Neutrophil (primary cell): ENCODE data around the gene CCDC88C.
A peak's percentile ranks its signal among the peaks of the same experiment; 100 is the strongest.

Source experiments
- H3K27ac ChIP-seq: fragments of 200-600 bp; sonication (generic); 2 replicates; pipeline ENCODE4 v1.5.1; 2016; ENCODE audit warnings: mild to moderate bottlenecking, moderate library complexity
- H3K27me3 ChIP-seq: fragments of 200-600 bp; sonication (generic); 2 replicates; pipeline ENCODE4 v1.6.0; 2016; ENCODE audit warnings: mild to moderate bottlenecking
- H3K36me3 ChIP-seq: fragments of 200-600 bp; sonication (generic); 2 replicates; pipeline ENCODE4 v1.5.1; 2017
- H3K4me1 ChIP-seq, 2 experiments: fragments of 200-600 bp in 1 of 2; sonication (generic) in 1 of 2; 1 replicate in 1 of 2; 2 replicates in 1 of 2; pipeline versions ENCODE4 v1.5.1 to v1.6.1; 2013 to 2016; ENCODE audit warnings: low read depth in 1 of 2, low read length in 1 of 2, mild to moderate bottlenecking in 1 of 2, moderate library complexity in 1 of 2; ENCODE audit not compliant: control insufficient read depth in 1 of 2, insufficient read depth in 1 of 2
- H3K4me3 ChIP-seq, 2 experiments: fragments of 200-600 bp in 1 of 2; sonication (generic) in 1 of 2; 1 replicate in 1 of 2; 2 replicates in 1 of 2; pipeline ENCODE4 v1.5.1; 2013 to 2016; ENCODE audit warnings: low read depth in 1 of 2, low read length in 1 of 2, mild to moderate bottlenecking in 1 of 2, moderate library complexity in 1 of 2
- H3K9me3 ChIP-seq: fragments of 200-600 bp; sonication (generic); 2 replicates; pipeline ENCODE4 v1.5.1; 2016
- TF ChIP-seq, protein P1 (sequence below): fragments of 200-600 bp; sonication (generic); IDR thresholded peaks from 2 replicates; pipeline ENCODE4 v1.5.1; 2016; ENCODE audit warnings: antibody characterized with exemption

Gene CCDC88C

DNA sequence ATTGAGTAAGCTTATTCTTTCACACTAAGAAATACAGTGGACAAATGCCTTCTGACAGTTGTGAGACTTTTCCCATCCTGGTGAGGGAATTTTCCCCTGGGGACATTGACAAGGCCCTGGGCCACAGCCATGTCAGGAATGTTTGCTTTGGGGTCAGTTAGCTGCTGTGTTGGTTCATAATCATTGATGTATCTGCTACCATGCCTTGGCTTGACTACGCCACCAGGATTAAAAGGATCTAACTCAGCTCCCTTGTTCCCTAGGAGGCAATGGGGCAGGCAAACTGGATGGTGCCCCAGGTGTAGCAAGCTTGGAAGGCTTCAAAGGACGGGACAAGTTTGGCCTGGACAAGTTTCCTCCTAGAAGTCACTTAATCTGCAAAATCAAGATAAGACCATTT lies 3.1 kb upstream of the CCDC88C start:
- H3K4me1 ChIP-seq: peaks cover 23 to 25% of the 10 kb centered on the region in 2 experiments
- TF ChIP-seq, protein P1, sequence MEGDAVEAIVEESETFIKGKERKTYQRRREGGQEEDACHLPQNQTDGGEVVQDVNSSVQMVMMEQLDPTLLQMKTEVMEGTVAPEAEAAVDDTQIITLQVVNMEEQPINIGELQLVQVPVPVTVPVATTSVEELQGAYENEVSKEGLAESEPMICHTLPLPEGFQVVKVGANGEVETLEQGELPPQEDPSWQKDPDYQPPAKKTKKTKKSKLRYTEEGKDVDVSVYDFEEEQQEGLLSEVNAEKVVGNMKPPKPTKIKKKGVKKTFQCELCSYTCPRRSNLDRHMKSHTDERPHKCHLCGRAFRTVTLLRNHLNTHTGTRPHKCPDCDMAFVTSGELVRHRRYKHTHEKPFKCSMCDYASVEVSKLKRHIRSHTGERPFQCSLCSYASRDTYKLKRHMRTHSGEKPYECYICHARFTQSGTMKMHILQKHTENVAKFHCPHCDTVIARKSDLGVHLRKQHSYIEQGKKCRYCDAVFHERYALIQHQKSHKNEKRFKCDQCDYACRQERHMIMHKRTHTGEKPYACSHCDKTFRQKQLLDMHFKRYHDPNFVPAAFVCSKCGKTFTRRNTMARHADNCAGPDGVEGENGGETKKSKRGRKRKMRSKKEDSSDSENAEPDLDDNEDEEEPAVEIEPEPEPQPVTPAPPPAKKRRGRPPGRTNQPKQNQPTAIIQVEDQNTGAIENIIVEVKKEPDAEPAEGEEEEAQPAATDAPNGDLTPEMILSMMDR: no peak

DNA sequence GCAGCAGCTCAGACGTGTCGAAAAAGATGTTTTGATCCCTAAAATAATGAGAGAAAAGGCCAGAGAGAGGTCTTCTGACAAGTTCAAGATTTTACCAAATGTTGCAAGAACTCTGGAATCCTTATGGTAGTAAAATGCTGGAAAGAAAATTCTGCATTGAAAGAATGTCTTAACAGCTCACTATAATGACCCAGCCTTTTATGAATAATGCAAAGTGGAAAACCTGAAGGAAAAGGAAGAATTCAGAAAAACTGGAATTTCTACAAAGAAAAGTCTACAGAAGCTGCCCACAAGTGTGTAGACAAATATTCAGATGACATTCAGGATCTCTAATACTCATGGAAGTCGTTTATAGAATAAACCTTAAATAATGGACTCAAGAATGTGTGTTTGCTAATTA lies 1.8 kb upstream of the CCDC88C start:
- Histone ChIP-seq H3K9me3 (no peaks in the 10 kb centered on the region), H3K4me3 (no peak overlapping the region), H3K4me1 (peaks cover 35 to 38% of the 10 kb centered on the region in 2 experiments), H3K27ac (no peak overlapping the region), H3K27me3 (no peaks in the 10 kb centered on the region), H3K36me3 (no peaks in the 10 kb centered on the region)
- TF ChIP-seq, protein P1: no peak

More for the DNA sequence above, 3.1 kb upstream of the CCDC88C start:
- no peaks in the 10 kb centered on the region for H3K9me3 ChIP-seq
- no peak overlapping the region for H3K27ac ChIP-seq
- no peak overlapping the region for H3K4me3 ChIP-seq
- H3K27me3 ChIP-seq: no peaks in the 10 kb centered on the region
- H3K36me3 ChIP-seq: no peaks in the 10 kb centered on the region

DNA sequence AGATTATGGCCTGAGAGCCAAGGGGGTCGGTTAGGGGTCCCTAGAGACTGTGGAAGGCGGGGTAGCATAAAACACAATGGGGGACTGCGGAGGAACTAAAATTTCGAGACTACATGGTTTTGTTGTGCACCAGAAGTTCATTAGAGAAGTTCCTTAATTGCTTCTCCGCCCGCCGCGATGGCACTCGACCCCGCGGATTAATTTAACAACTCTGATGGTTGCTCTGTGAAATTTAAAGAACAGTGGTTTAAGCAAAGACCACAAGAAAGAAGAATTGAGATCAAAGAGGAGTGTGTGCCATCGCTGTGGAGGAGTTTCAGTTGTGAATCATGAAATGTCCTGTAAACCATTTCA lies 1.4 kb upstream of the CCDC88C start:
- H3K4me3 ChIP-seq: peak overlapping the region; percentile 63 to 69
- TF ChIP-seq, protein P1: no peak
- peaks cover 40 to 42% of the 10 kb centered on the region in 2 experiments for H3K4me1 ChIP-seq
- H3K27ac ChIP-seq: peak overlapping the region; percentile 81
- no peaks in the 10 kb centered on the region for H3K27me3 ChIP-seq
- H3K9me3 ChIP-seq: no peaks in the 10 kb centered on the region
- H3K36me3 ChIP-seq: no peaks in the 10 kb centered on the region

DNA sequence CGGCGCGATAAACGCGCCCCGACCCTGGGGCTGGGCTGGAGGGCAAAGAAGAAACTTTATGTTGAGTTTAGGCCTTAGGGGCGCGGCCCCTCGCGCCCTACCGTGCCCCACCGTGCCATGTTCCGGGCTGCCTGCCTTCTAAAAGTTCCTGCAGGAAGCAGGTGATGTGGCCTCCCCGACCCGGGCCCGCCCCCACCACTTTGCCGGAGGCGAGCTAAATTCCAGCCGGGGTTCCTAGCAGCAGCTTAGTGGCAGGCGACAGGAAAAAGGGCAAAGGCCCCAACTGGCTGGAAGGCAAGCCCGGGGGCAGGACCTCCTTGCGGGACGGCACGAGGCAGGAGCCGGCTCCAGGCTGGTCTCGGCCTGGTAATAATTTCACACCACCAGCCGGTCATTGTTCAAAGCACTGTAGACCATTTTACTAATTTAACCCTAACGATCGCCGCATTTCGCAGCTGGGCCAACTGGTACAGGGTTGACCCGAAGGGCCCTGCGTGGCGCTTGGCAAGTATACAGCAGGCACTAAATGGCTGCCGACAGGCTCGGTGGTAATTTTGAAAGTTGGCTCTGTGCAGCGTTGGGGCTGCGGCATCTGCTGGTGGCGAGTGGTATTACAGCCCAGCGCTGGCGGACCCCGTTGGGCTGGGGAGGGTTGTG lies 895 bp upstream of the CCDC88C start:
- Histone ChIP-seq H3K36me3 (no peaks in the 10 kb centered on the region), H3K27me3 (no peaks in the 10 kb centered on the region), H3K4me3 (peak overlapping the region; percentile 63 to 69), H3K27ac (peak overlapping the region; percentile 81), H3K4me1 (peaks cover 45 to 47% of the 10 kb centered on the region in 2 experiments), H3K9me3 (no peaks in the 10 kb centered on the region)
- TF ChIP-seq, protein P1: peak; percentile 99

DNA sequence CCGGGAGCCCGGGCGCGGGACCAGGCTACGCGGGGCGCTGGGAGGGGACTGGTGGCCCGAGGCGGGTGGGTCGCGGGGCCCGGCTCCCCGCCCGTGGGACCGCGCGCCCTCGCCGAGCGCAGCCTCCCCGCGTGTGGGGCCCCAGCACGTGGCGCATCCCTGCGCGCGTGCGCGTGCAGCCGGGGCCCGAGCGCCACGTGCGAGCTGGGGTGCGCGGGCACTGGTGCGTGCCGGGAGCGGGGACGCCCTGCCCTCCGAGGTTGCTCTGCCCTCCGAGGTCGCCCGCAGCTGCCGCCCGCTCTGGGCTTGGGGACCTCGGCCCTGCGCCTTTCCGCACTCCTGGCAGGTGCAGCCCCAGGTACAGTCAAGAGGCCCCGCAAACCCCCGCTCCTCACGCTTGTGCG lies 365 bp upstream of the CCDC88C start:
- H3K27ac ChIP-seq: peak overlapping the region; percentile 81
- peak overlapping the region; percentile 63 to 69 for H3K4me3 ChIP-seq
- H3K9me3 ChIP-seq: no peaks in the 10 kb centered on the region
- H3K4me1 ChIP-seq: peaks cover 48 to 50% of the 10 kb centered on the region in 2 experiments
- H3K36me3 ChIP-seq: no peaks in the 10 kb centered on the region
- no peaks in the 10 kb centered on the region for H3K27me3 ChIP-seq
- TF ChIP-seq, protein P1: no peak
